GM12878 (cell line): ENCODE data around the gene IQGAP2. TPM values are rescaled to one million over a fixed set of nuclear protein-coding genes. Genes with fewer than 3 reads are reported as not detected.

Source experiments
- ATF2 ChIP-seq: IDR thresholded peaks from 2 replicates; pipeline ENCODE4 v1.6.1; 2012; ENCODE audit warnings: low read length, inconsistent platforms
- GABPA ChIP-seq: IDR thresholded peaks from 2 replicates; pipeline ENCODE4 v1.6.1; 2014; ENCODE audit warnings: antibody characterized with exemption, low read depth, mild to moderate bottlenecking, inconsistent platforms
- IKZF1 ChIP-seq: fragments of 450-650 bp; conservative IDR thresholded peaks from 2 replicates; pipeline ENCODE4 v1.6.1; 2017; ENCODE audit warnings: antibody characterized with exemption, mild to moderate bottlenecking
- MTA2 ChIP-seq: fragments of 450-650 bp; IDR thresholded peaks from 2 replicates; pipeline ENCODE4 v1.6.1; 2016; ENCODE audit warnings: low read depth, mild to moderate bottlenecking, moderate library complexity
- NR2C2 ChIP-seq: IDR thresholded peaks from 2 replicates; pipeline ENCODE4 v1.6.1; 2011; ENCODE audit warnings: borderline replicate concordance, low read depth; ENCODE audit not compliant: control insufficient read depth, insufficient read length
- RAD21 ChIP-seq: IDR thresholded peaks from 2 replicates; pipeline ENCODE4 v1.6.1; 2011; ENCODE audit warnings: mild to moderate bottlenecking, low read depth, low read length, moderate library complexity; ENCODE audit not compliant: insufficient read depth
- SRF ChIP-seq, 2 experiments: IDR thresholded peaks; 2 replicates each; pipeline ENCODE4 v1.6.1; 2011; ENCODE audit warnings: low read depth in 2 of 2, low read length in 2 of 2, mild to moderate bottlenecking in 1 of 2, moderate library complexity in 1 of 2
- ZNF592 ChIP-seq: fragments of 450-650 bp; IDR thresholded peaks from 2 replicates; pipeline ENCODE4 v1.6.1; 2017; ENCODE audit warnings: mild to moderate bottlenecking, moderate library complexity
- polyA plus RNA-seq, 11 experiments: library from polyadenylated mRNA; depleted of rRNA in 4 of 11; unstranded in 6 of 11; stranded (reverse) in 5 of 11; fragments of >200 nt; fragmentation: Nextera tagmentation in 4 of 11; fragmentation: Illumina TruSeq in 1 of 11; extraction: Ambion mirVana in 4 of 11; extraction: Trizol in 1 of 11; gene quantifications; 1 replicate in 1 of 11; 2 replicates in 10 of 11; pipeline versions ENCODE4 v1.2.1 to v1.2.3, GENCODE V29; 2011 to 2016; ENCODE audit warnings: inconsistent platforms in 2 of 11, missing spikeins in 2 of 11, low read depth in 1 of 11
- total RNA-seq, 4 experiments: library from RNA; depleted of rRNA in 3 of 4; stranded (reverse); fragments of >200 nt in 3 of 4; fragmentation: Illumina TruSeq in 1 of 4; extraction: Trizol in 1 of 4; gene quantifications; 2 replicates each; pipeline versions ENCODE4 v1.2.1 to v1.2.3, GENCODE V29; 2013 to 2021

Gene IQGAP2
- total and polyA plus RNA-seq, 10 of the 15 experiments (the other 5 are each of a cell fraction or from before 2014, with no cell fraction given), result 14.5 to 41.4 (median 21.8) TPM

- TF ChIP-seq ZNF592, result no peak
- TF ChIP-seq SRF (IDR thresholded peaks at IDR 0.05; ENCODE audit: low read depth in 2 of 2, low read length in 2 of 2), result no peak
- peak; percentile 49 for TF ChIP-seq IKZF1
- no peak for TF ChIP-seq RAD21
- TF ChIP-seq NR2C2, result no peak
- peak; percentile 77 for TF ChIP-seq ATF2
- TF ChIP-seq GABPA, result peak; percentile 51; the same call in 1 of the 2 replicates
- TF ChIP-seq MTA2, result peak; percentile 77
Observed at GRCh38 chr5:76691467-76692273, 288.6 kb downstream of the IQGAP2 start (continued).
